HepG2 (cell line): Measurements from ENCODE around the gene FLYWCH1. TPM values are rescaled to one million over a fixed set of nuclear protein-coding genes. Genes with fewer than 3 reads are reported as not detected.

Source experiments
- AGO1 ChIP-seq: fragments of 200-400 bp; formaldehyde crosslinking; IDR thresholded peaks from 2 replicates; pipeline ENCODE4 v1.6.1; 2017; ENCODE audit warnings: mild to moderate bottlenecking, low read depth, low read length, moderate library complexity; ENCODE audit not compliant: poor library complexity, severe bottlenecking
- ASH2L ChIP-seq: fragments of 300-600, 200-600 bp; sonication (generic); IDR thresholded peaks from 2 replicates; pipeline ENCODE4 v1.7.0; 2017; ENCODE audit warnings: low read depth, mild to moderate bottlenecking, moderate library complexity, mixed read lengths, low read length; ENCODE audit not compliant: insufficient read length
- ATF2 ChIP-seq: sonication (generic); formaldehyde crosslinking; IDR thresholded peaks from 2 replicates; pipeline ENCODE4 v1.4.0; 2020; ENCODE audit warnings: missing genetic modification reagents
- BATF2 ChIP-seq: sonication (generic); formaldehyde crosslinking; IDR thresholded peaks from 2 replicates; pipeline ENCODE4 v1.8.0; 2022; ENCODE audit warnings: mild to moderate bottlenecking, missing genetic modification reagents, moderate library complexity
- CBFB ChIP-seq: sonication (generic); formaldehyde crosslinking; IDR thresholded peaks from 2 replicates; pipeline ENCODE4 v1.4.0; 2020; ENCODE audit warnings: missing genetic modification reagents
- EZH2 ChIP-seq: conservative IDR thresholded peaks from 2 replicates; pipeline ENCODE4 v1.6.1; 2012; ENCODE audit warnings: mild to moderate bottlenecking, low read depth, low read length, moderate library complexity
- GABPB1 ChIP-seq: IDR thresholded peaks from 2 replicates; pipeline ENCODE4 v1.6.1; 2016; ENCODE audit warnings: mild to moderate bottlenecking, missing genetic modification reagents, moderate library complexity, missing compliant biosample characterization
- GFI1 ChIP-seq: sonication (generic); formaldehyde crosslinking; IDR thresholded peaks from 2 replicates; pipeline ENCODE4 v1.5.0; 2020; ENCODE audit warnings: missing genetic modification reagents, mild to moderate bottlenecking, borderline replicate concordance
- KLF6 ChIP-seq: IDR thresholded peaks from 2 replicates; pipeline ENCODE4 v1.8.0; 2016; ENCODE audit warnings: missing biosample characterization, missing genetic modification reagents
- MAFF ChIP-seq: IDR thresholded peaks from 2 replicates; pipeline ENCODE4 v1.6.1; 2011; ENCODE audit warnings: low read depth, low read length, improper control_type of control experiment
- NFRKB ChIP-seq: fragments of 450-650 bp; IDR thresholded peaks from 2 replicates; pipeline ENCODE4 v1.6.1; 2017
- ZNF280D ChIP-seq: sonication (generic); formaldehyde crosslinking; IDR thresholded peaks from 2 replicates; pipeline ENCODE4 v1.5.1; 2020; ENCODE audit warnings: mild to moderate bottlenecking, missing genetic modification reagents
- ZNF609 ChIP-seq: sonication (generic); formaldehyde crosslinking; IDR thresholded peaks from 2 replicates; pipeline ENCODE4 v1.4.0; 2020; ENCODE audit warnings: mild to moderate bottlenecking, missing genetic modification reagents, borderline replicate concordance
- ZNF652 ChIP-seq: IDR thresholded peaks from 2 replicates; pipeline ENCODE4 v1.6.1; 2016; ENCODE audit warnings: low read depth, borderline replicate concordance
- ZNF761 ChIP-seq: sonication (generic); formaldehyde crosslinking; conservative IDR thresholded peaks from 2 replicates; pipeline ENCODE4 v1.4.0; 2020; ENCODE audit warnings: mild to moderate bottlenecking, missing genetic modification reagents
- polyA plus RNA-seq, 8 experiments: library from polyadenylated mRNA; depleted of rRNA in 3 of 8; stranded (reverse) in 7 of 8; unstranded in 1 of 8; fragments of >200 nt; fragmentation: Illumina TruSeq in 4 of 8; extraction: Trizol in 4 of 8; gene quantifications; 2 replicates each; pipeline versions ENCODE4 v1.2.1 to v1.2.3, GENCODE V29; 2011 to 2016; ENCODE audit warnings: low read depth in 4 of 8, missing spikeins in 1 of 8, mixed read lengths in 1 of 8; ENCODE audit not compliant: insufficient read depth in 1 of 8
- total RNA-seq, 5 experiments: library from RNA; depleted of rRNA; stranded (reverse); fragments of >200 nt; fragmentation: Illumina TruSeq; extraction: Trizol; gene quantifications; 2 replicates each; pipeline ENCODE4 v1.2.3, GENCODE V29; 2016; ENCODE audit warnings: low read depth in 1 of 5

Gene FLYWCH1
- total and polyA plus RNA-seq, 2 of the 13 experiments (the other 11 are each of a cell fraction or from before 2014, with no cell fraction given) = 7.3 to 12.4 TPM

GRCh38 chr16:2963074-2963722, 51.5 kb downstream of the FLYWCH1 start (continued):
- TF ChIP-seq ZNF609 (0 out of 2 replicates have a peak, but pooled peaks have one; percentile 23), GFI1 (CRISPR knock-in tag) (no peak), NFRKB (no peak), AGO1 (peak; percentile 73), ZNF280D (CRISPR knock-in tag) (no peak), ZNF761 (CRISPR knock-in tag) (0 out of 2 replicates have a peak, but pooled peaks have one; percentile 50), ATF2 (CRISPR knock-in tag) (no peak), EZH2 (no peak), MAFF (no peak), CBFB (CRISPR knock-in tag) (no peak), ASH2L (no peak), KLF6 (CRISPR knock-in tag) (no peak), BATF2 (CRISPR knock-in tag) (no peak), GABPB1 (CRISPR knock-in tag) (no peak), ZNF652 (CRISPR knock-in tag) (no peak)
- TF ChIP-seq, all 625 proteins: peak for 8
